Keratinocyte (primary cell): Measurements from ENCODE around the gene SMARCC1. TPM values are rescaled to one million over a fixed set of nuclear protein-coding genes. Genes with fewer than 3 reads are reported as not detected.

Experiments used
- DNase-seq: peaks from one replicate; pipeline ENCODE4 v3.0.0-alpha.2; 2011; ENCODE audit warnings: low read depth, missing footprints, low spot score
- FAIRE-seq: peaks from 2 replicates; lab custom pipeline; 2011; peaks lifted over from hg19 to GRCh38; lab: Jason Lieb, UNC
- H2AFZ ChIP-seq: 2 replicates; pipeline ENCODE4 v1.6.0; 2012; ENCODE audit warnings: low read length, control low read depth, inconsistent platforms; ENCODE audit not compliant: control insufficient read depth
- H3K27ac ChIP-seq: 2 replicates; pipeline ENCODE4 v1.5.1; 2011; ENCODE audit warnings: low read length; ENCODE audit not compliant: control insufficient read depth, insufficient read depth
- H3K27me3 ChIP-seq: 3 replicates; pipeline ENCODE4 v1.6.0; 2011; ENCODE audit warnings: low read length; ENCODE audit not compliant: control insufficient read depth, insufficient read depth; ENCODE audit errors: extremely low read depth
- H3K36me3 ChIP-seq, 2 experiments: 2 replicates in 1 of 2; 3 replicates in 1 of 2; pipeline ENCODE4 v1.5.1; 2011; ENCODE audit warnings: low read length in 2 of 2, mild to moderate bottlenecking in 1 of 2; ENCODE audit not compliant: control insufficient read depth in 2 of 2, insufficient read depth in 2 of 2; ENCODE audit errors: extremely low read depth in 1 of 2
- H3K4me1 ChIP-seq: 3 replicates; pipeline ENCODE4 v1.5.1; 2011; ENCODE audit warnings: low read length; ENCODE audit not compliant: control insufficient read depth, insufficient read depth; ENCODE audit errors: extremely low read depth
- H3K4me2 ChIP-seq: 3 replicates; pipeline ENCODE4 v1.6.0; 2011; ENCODE audit warnings: low read depth, low read length; ENCODE audit not compliant: control insufficient read depth, insufficient read depth; ENCODE audit errors: extremely low read depth
- H3K4me3 ChIP-seq, 3 experiments: fragments of 200-600 bp in 1 of 3; sonication (generic) in 1 of 3; 2 replicates in 2 of 3; 3 replicates in 1 of 3; pipeline ENCODE4 v1.5.1; 2011 to 2016; ENCODE audit warnings: low read length in 3 of 3, mild to moderate bottlenecking in 3 of 3, control low read depth in 2 of 3, inconsistent platforms in 1 of 3, low read depth in 1 of 3, mixed read lengths in 1 of 3, mixed run types in 1 of 3, moderate library complexity in 1 of 3; ENCODE audit not compliant: control insufficient read depth in 2 of 3, insufficient read depth in 2 of 3; ENCODE audit errors: extremely low read depth in 1 of 3
- H3K79me2 ChIP-seq: 2 replicates; pipeline ENCODE4 v1.6.0; 2012; ENCODE audit warnings: low read length; ENCODE audit not compliant: control insufficient read depth, insufficient read depth
- H3K9ac ChIP-seq: 3 replicates; pipeline ENCODE4 v1.6.0; 2011; ENCODE audit warnings: low read length; ENCODE audit not compliant: control insufficient read depth, insufficient read depth; ENCODE audit errors: extremely low read depth
- H3K9me1 ChIP-seq: 3 replicates; pipeline ENCODE4 v1.6.0; 2011; ENCODE audit warnings: low read length; ENCODE audit not compliant: control insufficient read depth, insufficient read depth; ENCODE audit errors: extremely low read depth
- H3K9me3 ChIP-seq: 2 replicates; pipeline ENCODE4 v1.5.1; 2012; ENCODE audit warnings: low read depth, low read length; ENCODE audit not compliant: control insufficient read depth
- H4K20me1 ChIP-seq: 3 replicates; pipeline ENCODE4 v1.6.0; 2011; ENCODE audit warnings: low read length; ENCODE audit not compliant: control insufficient read depth, insufficient read depth; ENCODE audit errors: extremely low read depth
- EZH2 ChIP-seq: IDR thresholded peaks from one replicate; pipeline ENCODE4 v1.6.1; 2012; ENCODE audit warnings: inconsistent platforms, mild to moderate bottlenecking, low read length, moderate library complexity
- dilution Hi-C: fragments of 300-500 bp; cut with MboI; formaldehyde crosslinking; loops from one replicate; pipeline ENCODE4 v1.7.0; 2020; ENCODE audit warnings: low sequenced_read_pairs; ENCODE audit not compliant: extremely low pct_ligation_motif_present
- polyA plus RNA-seq, 5 experiments: library from polyadenylated mRNA; depleted of rRNA in 3 of 5; stranded (reverse) in 3 of 5; stranded (forward) in 1 of 5; unstranded in 1 of 5; fragments of >200 nt; gene quantifications; 1 replicate in 1 of 5; 2 replicates in 3 of 5; 3 replicates in 1 of 5; pipeline versions ENCODE4 v1.2.1 to v1.2.3, GENCODE V29; 2011 to 2012; ENCODE audit warnings: missing spikeins in 2 of 5, low read depth in 1 of 5, low replicate concordance in 1 of 5
- TF ChIP-seq, protein P1 (sequence below), 3 experiments: IDR thresholded peaks in 1 of 3; conservative IDR thresholded peaks in 1 of 3; optimal IDR thresholded peaks in 1 of 3; 2 replicates in 2 of 3; 3 replicates in 1 of 3; pipeline versions ENCODE3 to v1.5.1; 2011; ENCODE audit warnings: low read length in 3 of 3, mild to moderate bottlenecking in 3 of 3, moderate library complexity in 2 of 3, control low read depth in 1 of 3, inconsistent platforms in 1 of 3; ENCODE audit not compliant: insufficient read depth in 2 of 3; ENCODE audit errors: extremely low read depth in 1 of 3

Gene SMARCC1
- polyA plus RNA-seq, 1 donor (not counting 4 experiments of a cell fraction or from before 2014, with no cell fraction given), result 39.7 TPM

DNA sequence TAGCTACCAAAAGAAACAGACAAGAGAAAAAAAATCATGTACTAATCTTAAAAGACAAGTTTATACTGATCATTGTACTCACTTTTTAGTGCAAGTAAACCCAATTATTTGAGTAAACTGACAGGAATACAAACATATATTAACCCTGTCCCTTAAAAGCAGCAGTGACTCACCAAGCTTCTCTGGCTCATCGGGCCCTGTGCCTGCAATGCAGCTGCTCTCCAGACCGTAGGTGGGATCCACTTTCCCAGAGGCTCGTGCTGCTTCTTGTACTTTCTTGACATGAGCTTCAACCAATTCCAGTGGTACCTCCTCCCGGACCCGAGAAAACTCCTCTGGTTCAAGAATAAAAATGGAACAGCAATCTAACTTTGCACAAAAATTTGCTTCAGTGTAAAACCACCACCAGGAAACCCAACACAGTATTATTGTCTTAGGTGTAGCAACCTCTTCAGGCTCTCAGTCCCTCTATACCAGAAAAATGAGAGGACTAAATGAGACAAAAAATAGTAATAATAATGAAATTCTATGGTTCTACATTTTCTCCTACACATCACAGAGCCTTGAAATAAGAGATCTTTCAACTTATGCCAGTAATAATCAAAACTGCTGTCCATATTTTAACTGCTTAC is 120.5 kb downstream of the SMARCC1 start:
- Histone ChIP-seq H2AFZ (no peak overlapping the region), H3K4me3 (no peak overlapping the region), H3K4me1 (no peaks in the 10 kb centered on the region), H3K4me2 (no peak overlapping the region), H3K36me3 (peaks cover 7 to 8% of the 10 kb centered on the region in 2 experiments), H4K20me1 (no peaks in the 10 kb centered on the region), H3K79me2 (peaks cover 2% of the 10 kb centered on the region), H3K9me1 (no peaks in the 10 kb centered on the region), H3K27ac (no peak overlapping the region), H3K9me3 (no peaks in the 10 kb centered on the region), H3K9ac (no peak overlapping the region), H3K27me3 (no peaks in the 10 kb centered on the region)
- FAIRE-seq (no peak), DNase-seq (no peak)
- TF ChIP-seq, protein P1, sequence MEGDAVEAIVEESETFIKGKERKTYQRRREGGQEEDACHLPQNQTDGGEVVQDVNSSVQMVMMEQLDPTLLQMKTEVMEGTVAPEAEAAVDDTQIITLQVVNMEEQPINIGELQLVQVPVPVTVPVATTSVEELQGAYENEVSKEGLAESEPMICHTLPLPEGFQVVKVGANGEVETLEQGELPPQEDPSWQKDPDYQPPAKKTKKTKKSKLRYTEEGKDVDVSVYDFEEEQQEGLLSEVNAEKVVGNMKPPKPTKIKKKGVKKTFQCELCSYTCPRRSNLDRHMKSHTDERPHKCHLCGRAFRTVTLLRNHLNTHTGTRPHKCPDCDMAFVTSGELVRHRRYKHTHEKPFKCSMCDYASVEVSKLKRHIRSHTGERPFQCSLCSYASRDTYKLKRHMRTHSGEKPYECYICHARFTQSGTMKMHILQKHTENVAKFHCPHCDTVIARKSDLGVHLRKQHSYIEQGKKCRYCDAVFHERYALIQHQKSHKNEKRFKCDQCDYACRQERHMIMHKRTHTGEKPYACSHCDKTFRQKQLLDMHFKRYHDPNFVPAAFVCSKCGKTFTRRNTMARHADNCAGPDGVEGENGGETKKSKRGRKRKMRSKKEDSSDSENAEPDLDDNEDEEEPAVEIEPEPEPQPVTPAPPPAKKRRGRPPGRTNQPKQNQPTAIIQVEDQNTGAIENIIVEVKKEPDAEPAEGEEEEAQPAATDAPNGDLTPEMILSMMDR (optimal IDR thresholded peaks at IDR 0.05 in 1 of 3, IDR thresholded peaks at IDR 0.05 in 1 of 3, conservative IDR thresholded peaks at IDR 0.05 in 1 of 3; ENCODE audit: extremely low read depth in 1 of 3, insufficient read depth in 2 of 3, low read length in 3 of 3), result no peak
- no peak for TF ChIP-seq EZH2
- dilution Hi-C loops, result no loop called here

DNA sequence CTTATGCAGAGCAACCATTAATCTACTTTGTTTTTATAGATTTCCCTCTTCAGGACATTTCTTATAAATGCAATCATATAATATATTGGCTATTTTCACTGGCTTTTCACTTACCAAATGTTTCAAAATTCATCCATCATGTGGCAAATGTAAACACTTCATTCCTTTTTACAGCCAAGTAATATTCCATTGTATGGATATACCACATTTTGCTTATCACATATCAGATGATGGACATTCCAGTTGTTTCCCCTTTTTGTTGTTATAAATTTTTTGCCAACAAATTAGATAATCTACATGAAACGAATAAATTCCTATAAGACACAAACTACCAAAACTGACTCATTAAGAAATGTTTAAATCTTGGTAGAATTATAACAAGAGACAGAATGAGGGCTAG is 123.2 kb downstream of the SMARCC1 start:
- H3K27ac ChIP-seq, result no peak overlapping the region
- no peaks in the 10 kb centered on the region for H3K9me3 ChIP-seq
- H4K20me1 ChIP-seq, result no peaks in the 10 kb centered on the region
- no peak overlapping the region for H2AFZ ChIP-seq
- H3K4me1 ChIP-seq, result no peaks in the 10 kb centered on the region
- no peaks in the 10 kb centered on the region for H3K27me3 ChIP-seq
- H3K9ac ChIP-seq, result no peak overlapping the region
- no peak for TF ChIP-seq EZH2
- TF ChIP-seq, protein P1 (optimal IDR thresholded peaks at IDR 0.05 in 1 of 3, IDR thresholded peaks at IDR 0.05 in 1 of 3, conservative IDR thresholded peaks at IDR 0.05 in 1 of 3; ENCODE audit: extremely low read depth in 1 of 3, insufficient read depth in 2 of 3, low read length in 3 of 3), result no peak
- FAIRE-seq (no peak), DNase-seq (no peak)
- dilution Hi-C loops, result no loop called here
- no peak overlapping the region for H3K4me2 ChIP-seq
- no peak overlapping the region for H3K4me3 ChIP-seq
- peaks cover 7% of the 10 kb centered on the region for H3K79me2 ChIP-seq
- no peaks in the 10 kb centered on the region for H3K9me1 ChIP-seq
- peaks cover 4 to 11% of the 10 kb centered on the region in 2 experiments for H3K36me3 ChIP-seq
